NCI-H128 (cell line): ENCODE data around the gene WFIKKN1.

Experiments used
- DNase-seq: peaks from one replicate; lab custom pipeline; 2025; ENCODE audit not compliant: unreplicated experiment; lab: John Stamatoyannopoulos, UW

The WFIKKN1 gene

GRCh38 chr16:621526-622105, 9.2 kb upstream of the WFIKKN1 start:
- no peak for DNase-seq

GRCh38 chr16:622920-623280, 7.9 kb upstream of the WFIKKN1 start:
- DNase-seq: no peak

GRCh38 chr16:624526-625070, 6.2 kb upstream of the WFIKKN1 start:
- DNase-seq: no peak

- DNase-seq: no peak
Measured at GRCh38 chr16:625117-625976, 5.4 kb upstream of the WFIKKN1 start.

- no peak for DNase-seq
Measured at GRCh38 chr16:625977-626765, 4.6 kb upstream of the WFIKKN1 start.

GRCh38 chr16:626787-627453, 3.9 kb upstream of the WFIKKN1 start:
- DNase-seq: no peak

GRCh38 chr16:627454-628239, 3.1 kb upstream of the WFIKKN1 start:
- DNase-seq: no peak

- DNase-seq: no peak
Measured at GRCh38 chr16:628321-629061, 2.3 kb upstream of the WFIKKN1 start.

GRCh38 chr16:629185-629832, 1.5 kb upstream of the WFIKKN1 start:
- DNase-seq: no peak

- DNase-seq: no peak
Measured at GRCh38 chr16:629833-630248, 944 bp upstream of the WFIKKN1 start.

GRCh38 chr16:630249-630814, 453 bp upstream of the WFIKKN1 start:
- no peak for DNase-seq

- no peak for DNase-seq
Measured at GRCh38 chr16:631808-632358, 1.1 kb downstream of the WFIKKN1 start.

- no peak for DNase-seq
Measured at GRCh38 chr16:632486-633335, 1.9 kb downstream of the WFIKKN1 start.

- DNase-seq: no peak
Measured at GRCh38 chr16:633336-634050, 2.7 kb downstream of the WFIKKN1 start.

GRCh38 chr16:634051-634670, 3.4 kb downstream of the WFIKKN1 start:
- DNase-seq: no peak

GRCh38 chr16:634996-635395, 4.2 kb downstream of the WFIKKN1 start:
- no peak for DNase-seq
